ENCODE measurements around the gene TSC22D4.
"Not testable (repeated sequence)": the region's sequence is repeated elsewhere in the genome, so short reads cannot be mapped to it uniquely, and the experiment has no call there.

Gene TSC22D4

GRCh38 chr7:100509231-100509630 lies 30.2 kb upstream of the TSC22D4 start:
- Histone ChIP-seq H3K4me3 (ENCODE audit: low read depth, low read length) (no peak overlapping the region), H3K36me3 (replicated peaks) (no peaks in the 10 kb centered on the region), H3K27ac (no peak overlapping the region), H3K27me3 (replicated peaks) (no peaks in the 10 kb centered on the region)
- TF ChIP-seq, protein P1, sequence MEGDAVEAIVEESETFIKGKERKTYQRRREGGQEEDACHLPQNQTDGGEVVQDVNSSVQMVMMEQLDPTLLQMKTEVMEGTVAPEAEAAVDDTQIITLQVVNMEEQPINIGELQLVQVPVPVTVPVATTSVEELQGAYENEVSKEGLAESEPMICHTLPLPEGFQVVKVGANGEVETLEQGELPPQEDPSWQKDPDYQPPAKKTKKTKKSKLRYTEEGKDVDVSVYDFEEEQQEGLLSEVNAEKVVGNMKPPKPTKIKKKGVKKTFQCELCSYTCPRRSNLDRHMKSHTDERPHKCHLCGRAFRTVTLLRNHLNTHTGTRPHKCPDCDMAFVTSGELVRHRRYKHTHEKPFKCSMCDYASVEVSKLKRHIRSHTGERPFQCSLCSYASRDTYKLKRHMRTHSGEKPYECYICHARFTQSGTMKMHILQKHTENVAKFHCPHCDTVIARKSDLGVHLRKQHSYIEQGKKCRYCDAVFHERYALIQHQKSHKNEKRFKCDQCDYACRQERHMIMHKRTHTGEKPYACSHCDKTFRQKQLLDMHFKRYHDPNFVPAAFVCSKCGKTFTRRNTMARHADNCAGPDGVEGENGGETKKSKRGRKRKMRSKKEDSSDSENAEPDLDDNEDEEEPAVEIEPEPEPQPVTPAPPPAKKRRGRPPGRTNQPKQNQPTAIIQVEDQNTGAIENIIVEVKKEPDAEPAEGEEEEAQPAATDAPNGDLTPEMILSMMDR (IDR thresholded peaks at IDR 0.05; ENCODE audit: low read depth, low read length, missing control alignments), result no peak
- peak; percentile 80 for DNase-seq
- in situ Hi-C loops (cut with HindIII; ENCODE audit: low pct_ligation_motif_present, low sequenced_read_pairs), result no loop called here

- Histone ChIP-seq H3K27ac (no peak overlapping the region), H3K27me3 (replicated peaks) (no peaks in the 10 kb centered on the region), H3K36me3 (replicated peaks) (no peaks in the 10 kb centered on the region), H3K4me3 (ENCODE audit: low read depth, low read length) (no peak overlapping the region)
- TF ChIP-seq, protein P1 (IDR thresholded peaks at IDR 0.05; ENCODE audit: low read depth, low read length, missing control alignments), result no peak
- no peak for DNase-seq
- in situ Hi-C loops (cut with HindIII; ENCODE audit: low pct_ligation_motif_present, low sequenced_read_pairs), result no loop called here
Measured at GRCh38 chr7:100506356-100506923, 27.4 kb upstream of the TSC22D4 start.

GRCh38 chr7:100504887-100505611 lies 26.0 kb upstream of the TSC22D4 start:
- Histone ChIP-seq H3K27ac (no peak overlapping the region), H3K4me3 (ENCODE audit: low read depth, low read length) (no peak overlapping the region), H3K36me3 (replicated peaks) (no peaks in the 10 kb centered on the region), H3K27me3 (replicated peaks) (no peaks in the 10 kb centered on the region)
- in situ Hi-C loops (cut with HindIII; ENCODE audit: low pct_ligation_motif_present, low sequenced_read_pairs), result no loop called here
- TF ChIP-seq, protein P1 (IDR thresholded peaks at IDR 0.05; ENCODE audit: low read depth, low read length, missing control alignments), result no peak
- no peak for DNase-seq

GRCh38 chr7:100504031-100504430 lies 25.0 kb upstream of the TSC22D4 start:
- H3K27ac ChIP-seq; in situ Hi-C loops (cut with HindIII; ENCODE audit: low pct_ligation_motif_present, low sequenced_read_pairs); H3K36me3 ChIP-seq (replicated peaks); DNase-seq; H3K4me3 ChIP-seq (ENCODE audit: low read depth, low read length); H3K27me3 ChIP-seq (replicated peaks): not testable (repeated sequence)

DNA sequence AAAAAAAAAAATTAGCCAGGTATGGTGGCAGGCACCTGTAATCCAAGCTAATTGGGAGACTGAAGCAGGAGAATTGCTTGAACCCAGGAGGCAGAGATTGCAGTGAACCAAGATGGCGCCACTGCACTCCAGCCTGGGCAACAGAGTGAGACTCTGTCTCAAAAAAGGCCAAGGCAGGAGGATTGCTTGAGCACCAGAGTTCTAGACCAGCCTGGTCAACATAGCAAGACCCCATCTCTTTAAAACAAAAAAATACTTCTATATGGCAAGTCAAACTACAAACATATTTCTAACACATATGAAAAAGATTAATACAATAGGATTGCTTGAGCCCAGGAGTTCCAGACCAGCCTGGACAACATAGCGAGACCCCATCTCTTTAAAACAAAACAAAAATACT lies 21.7 kb upstream of the TSC22D4 start:
- in situ Hi-C loops (cut with HindIII; ENCODE audit: low pct_ligation_motif_present, low sequenced_read_pairs); H3K36me3 ChIP-seq (replicated peaks); H3K4me3 ChIP-seq (ENCODE audit: low read depth, low read length); H3K27me3 ChIP-seq (replicated peaks); H3K27ac ChIP-seq; DNase-seq: not testable (repeated sequence)

DNA sequence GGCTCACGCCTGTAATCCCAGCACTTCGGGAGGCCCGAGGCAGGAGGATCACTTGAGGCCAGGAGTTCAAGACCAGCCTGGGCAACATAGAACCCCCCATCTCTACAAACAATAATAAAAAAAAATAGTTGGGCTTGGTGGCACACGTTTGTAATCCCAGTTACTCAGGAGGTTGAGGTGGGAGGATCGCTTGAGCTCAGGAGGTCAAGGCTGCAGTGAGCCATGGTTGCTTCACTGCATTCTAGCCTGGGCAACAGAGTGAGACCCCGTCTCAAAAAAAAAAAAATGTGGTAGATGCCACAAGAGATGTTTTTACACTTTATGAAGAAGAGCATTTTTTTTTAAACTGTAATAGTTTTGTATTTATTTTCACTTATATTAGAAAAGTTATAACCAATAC lies 17.5 kb upstream of the TSC22D4 start:
- no peaks in the 10 kb centered on the region for H3K36me3 ChIP-seq (replicated peaks)
- in situ Hi-C loops (cut with HindIII; ENCODE audit: low pct_ligation_motif_present, low sequenced_read_pairs), result no loop called here
- no peak overlapping the region for H3K27ac ChIP-seq
- no peaks in the 10 kb centered on the region for H3K27me3 ChIP-seq (replicated peaks)
- no peak for DNase-seq
- no peak overlapping the region for H3K4me3 ChIP-seq (ENCODE audit: low read depth, low read length)
- TF ChIP-seq, protein P1 (IDR thresholded peaks at IDR 0.05; ENCODE audit: low read depth, low read length, missing control alignments), result no peak
